Measurements from ENCODE around the gene WNK2.

Gene WNK2

DNA sequence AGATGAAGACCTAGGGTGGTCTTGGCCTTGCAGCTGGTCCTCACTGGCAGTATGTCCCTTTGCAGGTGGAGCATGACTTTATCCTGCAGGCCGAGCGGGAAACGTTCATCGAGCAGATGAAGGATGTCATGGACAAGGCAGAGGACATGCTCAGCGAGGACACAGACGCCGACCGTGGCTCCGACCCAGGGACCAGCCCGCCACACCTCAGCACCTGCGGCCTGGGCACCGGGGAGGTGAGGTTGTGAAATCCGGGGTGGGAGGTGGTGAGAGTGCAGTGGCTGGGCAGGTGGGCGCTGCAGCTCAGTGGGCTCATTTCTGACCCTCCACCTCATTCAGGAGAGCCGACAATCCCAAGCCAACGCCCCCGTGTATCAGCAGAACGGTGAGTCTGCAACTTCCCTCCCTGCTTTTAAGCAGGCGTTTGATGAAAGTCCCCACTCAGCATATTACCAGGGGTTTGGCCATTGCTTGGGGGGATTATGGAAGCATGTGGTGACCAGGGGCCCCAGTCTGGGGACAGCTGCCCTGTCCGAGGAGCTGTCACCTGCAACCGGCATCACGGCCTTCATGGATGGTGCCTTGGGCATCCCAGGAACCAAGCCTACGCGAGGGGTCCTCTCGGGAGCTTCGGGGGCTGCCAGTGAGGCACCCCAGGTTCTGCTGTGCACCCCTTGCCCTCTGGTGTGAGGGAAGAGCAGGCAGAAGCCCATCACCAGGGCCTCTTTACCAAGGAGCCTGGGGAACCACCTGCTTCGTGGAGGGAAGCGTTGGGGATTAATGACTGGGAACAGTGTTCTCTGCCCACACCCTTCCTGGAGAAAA, 84.0 kb downstream of the WNK2 start:
- no peak for DNase-seq

DNA sequence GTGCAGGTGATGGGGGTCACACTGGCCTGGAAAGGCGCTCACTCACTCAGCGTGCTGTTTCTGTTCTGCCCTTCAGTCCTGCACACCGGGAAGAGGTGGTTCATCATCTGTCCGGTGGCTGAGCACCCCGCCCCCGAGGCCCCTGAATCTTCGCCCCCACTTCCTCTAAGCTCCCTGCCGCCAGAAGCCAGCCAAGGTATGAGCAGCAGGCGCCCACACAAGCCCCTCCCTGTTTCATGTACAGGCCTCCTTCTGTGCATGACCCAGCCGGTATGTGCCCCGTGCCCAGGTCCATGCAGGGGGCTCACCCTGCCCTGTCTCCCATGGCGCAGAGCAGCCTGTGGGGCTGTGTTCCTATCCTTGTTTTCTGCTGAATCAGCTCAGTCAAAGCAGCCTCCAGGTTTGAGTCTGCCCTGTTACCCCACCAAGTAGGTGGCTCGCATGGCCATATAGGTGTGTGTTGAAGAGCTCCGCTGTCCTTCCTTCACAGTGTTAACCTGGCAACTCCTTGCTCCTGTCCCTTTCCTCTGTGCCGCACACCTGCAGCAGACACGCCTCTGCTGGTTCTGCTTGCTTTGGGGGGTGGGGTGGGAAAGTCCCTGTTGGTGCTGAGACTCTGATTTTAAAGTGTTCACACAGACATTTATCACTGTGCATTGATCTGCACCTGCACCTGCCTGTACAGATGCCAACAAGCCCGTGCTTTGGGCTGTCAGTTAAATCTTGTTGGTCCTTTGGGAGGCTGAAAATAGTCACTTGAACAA, 84.8 kb downstream of the WNK2 start:
- no peak for DNase-seq

DNA sequence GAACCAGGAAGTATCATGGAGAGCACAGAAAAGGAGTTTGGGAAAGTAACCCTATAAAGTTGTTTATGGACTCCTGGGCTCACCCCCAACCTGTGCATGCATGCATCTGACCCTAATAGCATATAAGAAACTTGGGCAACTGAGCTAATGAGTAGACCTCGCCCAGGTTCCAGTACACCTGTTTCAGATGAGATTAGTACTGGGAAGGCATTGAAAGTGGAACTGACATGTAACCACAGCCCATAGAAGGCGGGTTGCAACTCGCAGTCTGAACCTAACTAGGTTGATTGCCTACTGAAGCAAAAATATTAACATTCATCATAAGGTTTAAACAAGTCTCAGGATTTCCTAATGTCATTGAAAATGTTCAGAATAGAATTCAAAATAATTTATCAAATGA, 87.0 kb downstream of the WNK2 start:
- DNase-seq: no peak

DNA sequence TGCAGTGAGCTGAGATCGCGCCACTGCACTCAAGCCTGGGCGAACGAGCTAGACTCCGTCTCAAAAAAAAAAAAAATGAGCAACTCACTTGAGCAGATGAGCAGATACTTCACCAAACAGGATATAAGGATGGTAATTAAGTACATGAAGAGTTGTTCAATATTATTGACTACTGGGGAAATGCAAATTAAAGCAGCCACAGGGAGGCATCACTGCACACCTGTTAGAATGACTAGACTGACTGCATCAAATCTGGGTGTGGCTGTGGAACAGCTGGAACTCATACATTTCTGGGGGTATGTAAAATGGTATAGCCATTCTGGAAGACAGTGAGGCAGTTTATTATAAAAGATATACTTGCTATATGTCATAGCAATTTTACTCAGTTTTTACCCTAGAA, 93.0 kb downstream of the WNK2 start:
- no peak for DNase-seq

DNA sequence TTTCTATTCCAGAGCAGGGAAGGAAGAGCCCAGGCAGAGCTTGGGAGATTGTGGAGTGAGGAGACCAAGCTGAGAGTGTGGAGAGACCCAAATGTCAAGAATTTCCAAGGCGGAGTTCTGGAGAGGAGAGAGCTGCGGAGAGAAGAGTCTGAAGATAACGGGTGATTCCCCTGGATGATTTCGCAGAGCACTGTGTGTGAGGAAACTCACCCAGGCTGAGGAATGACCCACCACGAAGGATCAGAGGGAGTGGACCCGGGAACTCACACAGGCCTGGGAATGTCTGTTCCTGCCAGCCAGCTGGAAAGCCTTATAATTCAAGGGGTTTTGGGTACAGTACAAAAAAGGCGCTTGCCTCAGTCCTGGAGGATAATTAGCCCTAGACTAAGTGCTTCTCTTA, 94.2 kb downstream of the WNK2 start:
- no peak for DNase-seq

DNA sequence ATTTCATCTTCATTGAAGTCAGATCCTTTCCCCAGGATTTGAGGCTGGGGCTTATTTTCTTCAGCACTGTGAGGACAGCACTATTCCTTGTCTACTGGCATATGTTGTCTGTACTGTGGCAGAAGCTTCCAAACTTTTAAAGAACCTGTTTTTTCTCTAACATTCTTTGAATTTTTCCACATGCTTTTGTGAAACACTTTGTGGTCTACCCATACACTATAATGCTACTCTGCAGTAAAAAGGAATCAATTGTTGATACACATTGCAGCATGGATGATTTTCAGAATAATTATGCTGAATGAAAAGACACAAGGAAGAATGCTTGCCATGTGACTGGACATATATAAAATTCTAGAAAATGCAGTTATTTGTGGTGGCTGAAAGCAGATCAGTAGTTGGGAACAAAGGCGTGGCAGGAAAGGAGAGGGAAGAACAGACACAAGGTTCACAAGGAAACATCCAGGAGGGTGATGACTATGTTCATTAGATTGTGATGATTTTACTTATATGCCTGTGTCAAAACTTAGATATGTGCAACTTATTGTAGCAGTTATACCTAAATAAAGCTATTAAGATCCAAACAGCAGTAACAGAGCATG, 96.8 kb downstream of the WNK2 start:
- DNase-seq: no peak

DNA sequence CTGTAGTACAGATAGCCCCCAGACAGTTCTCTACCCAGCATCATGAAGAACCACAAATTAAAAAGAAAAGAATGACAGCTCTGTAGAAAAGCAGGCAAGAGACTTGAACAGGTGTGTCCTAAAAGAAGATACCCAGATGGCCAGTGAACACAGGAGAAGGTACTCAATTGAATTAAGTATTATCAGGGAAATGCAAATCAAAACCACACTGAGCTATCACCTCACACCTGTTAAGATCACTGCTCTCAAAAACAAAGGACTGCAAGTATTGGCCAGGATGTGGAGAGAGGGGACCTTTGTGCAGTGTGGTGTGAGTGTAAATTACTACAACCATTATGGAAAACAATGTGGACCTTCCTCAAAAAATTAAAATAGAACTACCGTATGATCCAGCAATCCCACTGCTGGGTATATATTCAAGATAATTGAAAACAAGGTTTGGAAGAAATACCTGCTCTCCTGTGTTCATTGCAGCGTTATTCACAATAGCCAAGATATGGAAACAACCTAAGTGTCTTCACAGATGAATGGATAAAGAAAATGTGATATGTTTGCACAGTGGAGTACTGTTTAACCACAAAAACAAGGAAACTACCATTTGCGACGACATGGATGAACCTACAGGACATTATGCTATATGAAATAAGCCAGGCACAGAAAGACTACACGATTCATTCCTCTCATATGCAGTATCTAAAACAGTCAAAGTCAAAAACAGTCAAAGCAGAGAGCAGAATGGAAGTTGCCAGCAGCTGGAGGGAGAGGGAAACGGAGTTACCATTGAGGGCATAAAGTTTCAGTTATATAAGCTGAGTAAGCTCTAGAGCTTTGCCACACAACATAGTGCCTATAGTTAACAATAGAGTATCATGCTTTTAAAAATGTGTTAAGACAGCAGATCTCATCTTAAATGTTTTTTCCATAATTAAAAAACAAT, 102.6 kb downstream of the WNK2 start:
- no peak for DNase-seq

DNA sequence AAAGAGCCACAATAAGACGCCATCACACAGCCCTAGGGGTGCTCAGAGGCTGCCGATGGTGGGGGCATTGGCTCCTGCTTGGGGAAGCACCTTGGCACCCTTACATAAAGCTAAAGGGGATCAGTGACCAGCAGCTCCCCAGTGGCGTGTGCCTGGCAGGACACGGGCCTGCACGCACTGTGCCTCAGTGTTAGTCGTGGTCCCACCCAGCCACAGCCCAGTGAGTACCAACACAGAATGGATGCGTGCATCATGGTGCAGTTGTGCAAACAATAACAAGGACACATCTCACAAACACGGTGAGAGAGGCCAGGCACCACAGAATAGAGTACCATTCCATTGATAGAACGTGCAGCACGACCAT, 103.2 kb downstream of the WNK2 start:
- DNase-seq: no peak

DNA sequence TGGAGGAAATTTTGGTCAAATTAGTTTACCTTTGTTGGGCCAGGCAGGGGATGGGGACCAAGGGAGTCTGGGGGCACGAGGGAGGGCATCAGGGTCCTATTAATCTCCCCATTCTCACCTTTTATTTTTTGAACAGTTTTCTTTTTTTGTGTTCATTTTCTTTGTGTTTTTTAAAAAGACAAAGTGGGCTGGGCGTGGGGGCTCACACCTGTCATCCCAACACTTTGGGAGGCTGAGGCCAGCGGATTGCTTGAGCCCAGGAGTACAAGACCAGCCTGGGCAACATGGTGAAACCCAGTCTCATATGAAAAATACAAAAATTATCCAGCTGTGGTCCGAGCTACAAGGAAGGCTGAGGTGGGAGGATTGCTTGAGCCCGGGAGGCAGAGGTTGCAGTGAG, 103.7 kb downstream of the WNK2 start:
- DNase-seq: no peak

DNA sequence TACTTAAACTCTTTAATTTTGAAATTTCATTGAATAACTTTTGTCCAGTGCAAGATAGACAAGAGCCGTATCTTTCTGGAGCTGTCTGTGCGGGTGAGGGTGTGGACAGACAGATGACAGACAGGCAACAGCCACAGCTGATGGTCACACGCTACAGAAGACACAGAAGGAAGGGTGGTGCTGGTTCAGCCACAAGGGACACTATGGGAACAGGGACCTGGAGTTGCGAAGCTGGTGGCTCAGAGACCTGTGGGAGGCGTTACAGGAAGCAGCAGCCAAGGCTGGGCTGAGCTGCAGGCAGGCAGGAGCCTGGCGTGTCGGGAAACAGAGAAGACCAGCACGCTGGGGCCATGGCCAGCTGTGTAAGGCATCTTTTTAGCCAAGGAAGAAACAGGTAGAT, 104.4 kb downstream of the WNK2 start:
- DNase-seq: no peak

DNA sequence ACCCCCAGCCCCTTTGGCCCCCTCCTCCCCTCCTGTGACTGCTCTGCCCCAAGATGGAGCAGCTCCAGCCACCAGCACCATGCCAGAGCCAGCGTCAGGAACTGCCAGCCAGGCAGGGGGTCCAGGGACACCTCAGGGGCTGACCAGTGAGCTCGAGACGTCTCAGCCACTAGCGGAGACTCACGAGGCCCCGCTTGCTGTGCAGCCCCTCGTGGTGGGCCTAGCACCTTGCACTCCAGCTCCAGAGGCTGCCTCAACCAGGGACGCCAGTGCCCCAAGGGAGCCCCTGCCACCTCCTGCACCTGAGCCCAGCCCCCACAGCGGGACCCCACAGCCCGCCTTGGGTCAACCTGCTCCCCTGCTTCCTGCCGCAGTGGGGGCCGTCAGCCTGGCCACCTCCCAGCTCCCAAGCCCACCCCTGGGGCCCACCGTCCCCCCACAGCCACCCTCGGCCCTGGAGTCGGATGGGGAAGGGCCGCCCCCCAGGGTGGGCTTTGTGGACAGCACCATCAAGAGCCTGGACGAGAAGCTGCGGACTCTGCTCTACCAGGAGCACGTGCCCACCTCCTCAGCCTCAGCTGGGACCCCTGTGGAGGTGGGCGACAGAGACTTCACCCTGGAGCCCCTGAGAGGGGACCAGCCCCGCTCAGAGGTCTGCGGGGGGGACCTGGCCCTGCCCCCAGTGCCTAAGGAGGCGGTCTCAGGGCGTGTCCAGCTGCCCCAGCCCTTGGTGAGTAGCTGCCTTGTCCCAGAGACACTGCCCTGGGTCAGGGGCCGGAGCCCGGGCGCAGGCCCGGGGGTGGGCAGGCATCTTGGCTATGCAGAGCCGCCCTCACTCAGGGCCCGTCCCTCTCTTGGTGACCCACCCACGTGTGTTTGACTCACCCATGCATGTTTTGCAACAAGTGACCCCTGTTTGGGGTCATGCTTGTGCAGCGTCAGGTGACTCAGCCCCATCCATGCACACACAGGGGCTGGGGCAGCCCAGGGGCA, 105.2 kb downstream of the WNK2 start:
- no peak for DNase-seq

DNA sequence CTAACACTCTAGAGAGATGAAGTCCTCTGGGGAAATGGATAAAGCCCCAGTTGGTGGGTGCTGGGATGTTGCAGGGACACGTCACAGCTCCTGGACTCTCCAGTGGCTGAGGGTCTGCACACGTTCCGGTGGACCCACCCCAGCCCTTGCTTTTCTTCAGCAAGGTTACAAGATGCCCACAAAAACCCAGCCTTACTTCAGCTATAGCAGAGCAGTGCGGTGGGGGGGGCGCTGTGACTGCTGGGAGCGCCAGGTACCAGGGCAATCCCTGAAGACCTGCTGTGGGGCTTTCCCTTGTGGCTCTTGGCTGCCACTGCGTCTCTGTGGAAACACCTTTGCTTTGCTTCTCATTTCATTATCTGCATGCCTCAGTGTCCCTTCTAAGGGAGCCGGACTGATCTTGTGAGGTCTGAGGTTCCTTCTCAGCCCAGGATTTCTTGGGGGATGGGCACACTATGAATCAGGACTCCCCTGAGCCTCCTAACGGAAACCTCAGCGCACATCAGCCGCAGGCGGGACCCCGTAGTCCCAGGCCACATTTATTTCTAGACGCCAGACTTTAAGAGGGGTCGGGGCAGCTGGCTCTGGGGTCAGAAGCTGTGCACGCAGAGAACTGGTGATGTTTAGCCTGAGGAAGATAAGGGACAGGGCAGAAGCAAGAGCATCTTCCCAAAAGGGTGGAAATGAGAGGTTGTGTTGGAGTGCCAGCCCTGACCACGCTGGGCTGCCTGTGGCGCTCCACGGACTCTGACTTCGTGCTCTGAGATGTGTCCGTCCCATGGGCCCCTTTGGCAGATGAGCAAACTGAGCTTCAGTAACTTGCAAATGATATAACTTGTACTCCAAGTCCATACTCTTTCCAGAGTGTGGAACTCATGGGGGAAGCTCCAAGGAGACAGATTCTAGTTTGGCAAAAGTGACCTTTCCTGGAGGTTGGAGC, 106.8 kb downstream of the WNK2 start:
- DNase-seq: no peak

DNA sequence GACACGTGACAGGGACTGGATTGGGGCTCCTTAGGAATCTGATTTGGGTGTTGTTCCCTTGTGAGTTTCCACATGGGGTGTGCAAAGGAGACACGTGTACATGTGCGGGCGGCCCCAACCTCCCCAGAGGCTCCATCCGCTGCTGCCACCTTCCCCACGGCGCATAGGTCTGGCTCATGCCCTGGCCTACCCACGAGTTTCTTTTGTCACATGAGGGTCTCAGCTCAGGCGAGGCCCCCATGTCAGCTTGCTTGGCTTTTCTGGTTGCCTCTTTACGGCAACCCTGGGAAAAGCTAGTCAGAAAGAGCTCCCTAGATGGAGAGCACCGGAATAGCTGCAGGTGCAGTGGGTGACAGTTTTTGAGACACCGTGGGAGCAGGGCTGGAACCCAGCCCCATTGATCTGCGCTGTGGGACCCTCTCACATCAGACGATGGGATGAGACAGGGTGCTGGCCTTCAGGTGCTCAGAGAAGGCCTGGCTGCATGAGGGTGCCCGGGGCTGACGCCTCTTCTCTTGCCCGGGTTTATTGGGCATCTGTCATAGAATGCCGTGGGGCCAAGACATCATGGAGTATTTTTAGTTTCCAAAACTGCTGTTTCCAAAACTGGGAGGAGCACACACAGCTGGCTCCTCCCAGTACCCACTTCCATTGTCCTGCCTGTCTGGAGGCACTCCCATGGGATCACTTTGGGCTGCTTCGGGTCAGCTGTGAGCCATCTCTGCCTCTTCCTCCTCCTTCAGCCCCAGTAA, 107.8 kb downstream of the WNK2 start:
- DNase-seq: no peak

DNA sequence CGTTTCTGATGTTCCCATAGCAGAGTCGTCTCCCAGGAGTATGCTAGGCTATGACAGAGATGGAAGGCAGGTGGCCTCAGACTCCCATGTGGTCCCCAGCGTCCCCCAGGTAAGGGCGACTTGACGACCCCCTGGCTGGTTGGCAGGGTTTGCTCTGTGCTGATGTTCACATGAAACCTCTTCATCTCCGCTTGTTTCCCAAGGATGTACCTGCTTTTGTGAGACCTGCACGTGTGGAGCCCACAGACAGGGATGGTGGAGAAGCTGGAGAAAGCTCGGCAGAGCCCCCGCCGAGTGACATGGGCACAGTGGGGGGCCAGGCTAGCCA, 108.3 kb downstream of the WNK2 start:
- DNase-seq: no peak

DNA sequence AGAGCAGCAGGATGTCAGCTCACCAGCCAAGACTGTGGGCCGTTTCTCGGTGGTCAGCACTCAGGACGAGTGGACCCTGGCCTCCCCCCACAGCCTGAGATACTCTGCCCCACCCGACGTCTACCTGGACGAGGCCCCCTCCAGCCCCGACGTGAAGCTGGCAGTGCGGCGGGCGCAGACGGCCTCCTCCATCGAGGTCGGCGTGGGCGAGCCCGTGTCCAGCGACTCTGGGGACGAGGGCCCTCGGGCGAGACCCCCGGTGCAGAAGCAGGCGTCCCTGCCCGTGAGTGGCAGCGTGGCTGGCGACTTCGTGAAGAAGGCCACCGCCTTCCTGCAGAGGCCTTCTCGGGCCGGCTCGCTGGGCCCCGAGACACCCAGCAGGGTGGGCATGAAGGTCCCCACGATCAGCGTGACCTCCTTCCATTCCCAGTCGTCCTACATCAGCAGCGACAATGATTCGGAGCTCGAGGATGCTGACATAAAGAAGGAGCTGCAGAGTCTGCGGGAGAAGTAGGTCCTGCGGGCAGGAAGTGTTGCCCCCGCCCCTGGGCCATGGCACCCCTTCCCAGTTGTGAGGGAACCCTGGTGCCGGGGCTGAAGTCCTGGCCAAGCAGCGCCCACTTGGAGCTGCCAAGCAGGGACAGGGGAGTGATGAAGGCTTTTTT, 108.9 kb downstream of the WNK2 start:
- DNase-seq: no peak

DNA sequence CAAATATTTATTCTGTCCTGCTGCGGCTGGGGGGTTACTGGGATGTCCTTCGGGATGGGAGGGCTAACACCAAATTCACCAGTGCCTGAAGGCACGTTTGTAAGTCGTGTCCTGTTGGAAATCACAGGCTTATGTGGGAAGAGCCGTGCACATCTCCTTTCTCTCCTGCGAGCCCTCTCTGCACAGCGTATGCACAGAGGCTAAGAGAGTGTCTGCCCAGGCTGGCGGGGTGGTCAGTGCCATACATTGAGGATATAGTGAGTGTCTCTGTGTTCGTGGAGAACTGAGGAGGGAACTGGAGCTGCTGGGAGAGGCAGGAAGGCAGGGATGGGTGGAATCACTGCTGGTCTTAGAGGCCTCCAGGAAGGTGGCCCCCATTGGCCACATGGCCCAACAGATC, 110.1 kb downstream of the WNK2 start:
- no peak for DNase-seq

DNA sequence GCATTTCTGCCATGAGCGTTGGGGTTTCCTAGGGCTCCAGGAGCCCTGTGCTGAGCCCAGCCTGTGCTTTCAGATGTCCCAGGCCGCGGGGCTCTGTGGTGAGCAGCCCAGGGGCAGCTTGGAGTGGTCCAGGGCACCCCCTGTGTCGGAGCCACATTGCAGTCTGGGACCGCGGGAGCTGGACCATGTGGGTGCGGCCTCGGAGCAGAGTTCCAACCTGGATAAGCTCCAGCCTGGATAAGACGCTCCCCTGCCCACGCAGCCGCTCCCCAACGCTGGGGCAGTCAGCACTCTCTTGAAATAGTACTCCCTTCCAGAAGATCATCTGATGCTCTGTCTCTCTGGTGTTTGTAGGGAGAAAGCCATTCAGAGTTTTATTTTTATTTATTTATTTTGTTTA, 111.1 kb downstream of the WNK2 start:
- DNase-seq: no peak

DNA sequence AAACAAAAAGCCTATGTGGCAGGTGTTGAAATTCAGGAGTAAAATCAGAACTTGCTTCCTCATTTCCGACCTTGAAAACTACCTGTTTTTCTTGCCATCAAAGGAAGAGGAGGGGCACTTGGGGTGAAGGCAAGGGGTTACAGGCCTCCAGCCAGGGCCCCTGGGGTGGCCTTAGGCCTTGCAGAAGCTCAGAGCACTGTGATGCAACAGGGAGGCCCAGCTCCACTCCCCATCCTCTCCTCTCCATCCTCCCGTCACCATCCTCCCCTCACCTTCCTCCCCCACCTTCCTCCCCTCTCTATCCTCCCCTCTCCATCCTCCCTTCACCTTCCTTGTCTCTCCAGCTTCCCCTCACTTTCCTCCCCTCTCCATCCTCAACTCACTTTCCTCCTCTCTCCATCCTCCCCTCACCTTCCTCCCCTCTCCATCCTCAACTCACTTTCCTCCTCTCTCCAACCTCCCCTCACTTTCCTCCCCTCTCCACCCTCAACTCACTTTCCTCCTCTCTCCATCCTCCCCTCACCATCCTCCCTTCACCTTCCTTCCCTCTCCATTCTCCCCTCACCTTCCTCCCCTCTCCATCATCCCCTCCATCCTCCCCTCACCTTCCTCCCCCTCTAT, 111.6 kb downstream of the WNK2 start:
- DNase-seq: no peak

Measured in fibroblast of skin of back (primary cell).